CD14-positive monocyte (primary cell): ENCODE measurements around the gene SEMA3A. TPM values are rescaled to one million over a fixed set of nuclear protein-coding genes. Genes with fewer than 3 reads are reported as not detected.

Source experiments
- DNase-seq, 3 donors: peaks; one replicate each; pipeline ENCODE4 v3.0.0-alpha.2; 2011 to 2022
- H2AFZ ChIP-seq: 2 replicates; pipeline ENCODE4 v1.6.0; 2012; ENCODE audit warnings: mild to moderate bottlenecking, low read depth, low read length, inconsistent platforms; ENCODE audit not compliant: insufficient read depth, poor library complexity, severe bottlenecking
- H3K27ac ChIP-seq, 2 donors: 1 replicate in 1 of 2; 2 replicates in 1 of 2; pipeline ENCODE4 v1.5.1; 2012 to 2013; ENCODE audit warnings: low read length in 2 of 2, control low read depth in 1 of 2, inconsistent platforms in 1 of 2, low read depth in 1 of 2, mild to moderate bottlenecking in 1 of 2
- H3K27me3 ChIP-seq, 2 donors: one replicate each; pipeline versions ENCODE4 v1.6.0 to v1.6.1; 2011 to 2013; ENCODE audit warnings: low read length in 2 of 2; ENCODE audit not compliant: control insufficient read depth in 2 of 2, insufficient read depth in 2 of 2
- H3K36me3 ChIP-seq, 2 donors: replicated peaks in 1 of 2; 1 replicate in 1 of 2; 2 replicates in 1 of 2; pipeline versions ENCODE4 v1.5.1 to v1.6.1; 2012 to 2013; ENCODE audit warnings: low read length in 2 of 2, control low read depth in 1 of 2, inconsistent platforms in 1 of 2, mild to moderate bottlenecking in 1 of 2; ENCODE audit not compliant: insufficient read depth in 2 of 2, control insufficient read depth in 1 of 2
- H3K4me1 ChIP-seq, 2 donors: 1 replicate in 1 of 2; 2 replicates in 1 of 2; pipeline versions ENCODE4 v1.5.1 to v1.6.1; 2012 to 2013; ENCODE audit warnings: low read length in 2 of 2, control low read depth in 1 of 2, inconsistent platforms in 1 of 2, mild to moderate bottlenecking in 1 of 2, moderate library complexity in 1 of 2; ENCODE audit not compliant: insufficient read depth in 2 of 2, control insufficient read depth in 1 of 2
- H3K4me2 ChIP-seq: replicated peaks from 2 replicates; pipeline ENCODE3; 2012; ENCODE audit warnings: low read length, moderate library complexity, mild to moderate bottlenecking; ENCODE audit not compliant: poor library complexity, severe bottlenecking; ENCODE audit errors: extremely low read depth
- H3K4me3 ChIP-seq, 3 experiments: fragments of 200-600 bp in 1 of 3; sonication (generic) in 1 of 3; replicated peaks in 1 of 3; 1 replicate in 2 of 3; 2 replicates in 1 of 3; pipeline ENCODE4 v1.5.1; 2011 to 2013; ENCODE audit warnings: low read length in 3 of 3, mild to moderate bottlenecking in 3 of 3, control low read depth in 2 of 3, low read depth in 2 of 3, inconsistent platforms in 1 of 3, moderate library complexity in 1 of 3
- H3K79me2 ChIP-seq: 2 replicates; pipeline ENCODE4 v1.6.0; 2012; ENCODE audit warnings: mild to moderate bottlenecking, control low read depth, inconsistent platforms, low read length, moderate library complexity; ENCODE audit not compliant: insufficient read depth
- H3K9ac ChIP-seq: 2 replicates; pipeline ENCODE4 v1.6.0; 2017; ENCODE audit warnings: low read length, mild to moderate bottlenecking; ENCODE audit not compliant: insufficient read depth, poor library complexity, severe bottlenecking
- H3K9me3 ChIP-seq, 2 donors: replicated peaks in 1 of 2; 1 replicate in 1 of 2; 2 replicates in 1 of 2; pipeline versions ENCODE4 v1.5.1 to v1.6.1; 2012 to 2013; ENCODE audit warnings: low read length in 2 of 2, control low read depth in 1 of 2; ENCODE audit not compliant: control insufficient read depth in 1 of 2, insufficient read depth in 1 of 2
- H4K20me1 ChIP-seq: 2 replicates; pipeline ENCODE4 v1.6.0; 2012; ENCODE audit warnings: mild to moderate bottlenecking, low read length, control low read depth, moderate library complexity; ENCODE audit not compliant: insufficient read depth
- H3K27ac Mint-ChIP-seq, 7 donors: one replicate each; pipeline ENCODE4 v1.8.0; 2020; ENCODE audit warnings: mild to moderate bottlenecking in 7 of 7, mixed read lengths in 7 of 7, moderate library complexity in 6 of 7, inconsistent platforms in 2 of 7
- H3K27me3 Mint-ChIP-seq, 3 donors: one replicate each; pipeline ENCODE4 v1.8.0; 2021 to 2022; ENCODE audit warnings: low read depth in 3 of 3, mild to moderate bottlenecking in 3 of 3, mixed read lengths in 3 of 3, moderate library complexity in 3 of 3, inconsistent platforms in 1 of 3
- H3K36me3 Mint-ChIP-seq, 2 donors: one replicate each; pipeline ENCODE4 v1.8.0; 2020; ENCODE audit warnings: mixed read lengths in 2 of 2, inconsistent platforms in 1 of 2, mild to moderate bottlenecking in 1 of 2
- H3K4me1 Mint-ChIP-seq: one replicate; pipeline ENCODE4 v1.8.0; 2020; ENCODE audit warnings: mild to moderate bottlenecking, mixed read lengths
- H3K4me3 Mint-ChIP-seq, 2 donors: one replicate each; pipeline ENCODE4 v1.8.0; 2020; ENCODE audit warnings: mild to moderate bottlenecking in 2 of 2, mixed read lengths in 2 of 2, moderate library complexity in 1 of 2
- H3K9me3 Mint-ChIP-seq, 7 donors: one replicate each; pipeline ENCODE4 v1.8.0; 2020 to 2022; ENCODE audit warnings: mixed read lengths in 7 of 7, mild to moderate bottlenecking in 6 of 7, moderate library complexity in 6 of 7, inconsistent platforms in 2 of 7
- CTCF ChIP-seq: fragments of 200-600 bp; IDR thresholded peaks from one replicate; pipeline ENCODE4 v1.8.0; 2022; ENCODE audit warnings: antibody characterized with exemption, mild to moderate bottlenecking
- WGBS: methylation state at CpG from one replicate; pipeline ENCODE4 v1.1.5; 2013; ENCODE audit warnings: missing lambda C conversion rate; ENCODE audit not compliant: insufficient coverage; 5-methylcytosine and 5-hydroxymethylcytosine counted together
- intact Hi-C, 2 donors: fragments of 100-400 bp; cut with micrococcal nuclease; formaldehyde crosslinking; loops; one replicate each; pipeline versions ENCODE4 v1.15.0 to v1.15.1; 2023
- polyA plus RNA-seq, 3 donors: library from polyadenylated mRNA; depleted of rRNA in 1 of 3; unstranded in 2 of 3; stranded (reverse) in 1 of 3; fragments of 300-500 nt in 2 of 3; fragments of >200 nt in 1 of 3; fragmentation: Illumina TruSeq in 2 of 3; gene quantifications; 1 replicate in 2 of 3; 2 replicates in 1 of 3; pipeline ENCODE4 v1.2.3, GENCODE V29; 2012 to 2021

The SEMA3A gene
- polyA plus RNA-seq, 3 donors: 0.03 TPM; not detected in 2

GRCh38 chr7:83908526-83908925, 286.1 kb downstream of the SEMA3A start:
- TF ChIP-seq CTCF: no peak
- H4K20me1 ChIP-seq: no peaks in the 10 kb centered on the region
- H3K9me3 ChIP-seq: no peaks in the 10 kb centered on the region
- peaks cover 5 to 9% of the 10 kb centered on the region in 2 donors for H3K4me1 ChIP-seq
- no peaks in the 10 kb centered on the region for H3K27me3 ChIP-seq
- no peak overlapping the region for H2AFZ ChIP-seq
- H3K4me3 ChIP-seq: no peak overlapping the region
- Mint-ChIP-seq H3K9me3 (peaks cover 0 to 8% (median 0%) of the 10 kb centered on the region in 7 donors), H3K36me3 (no peaks in the 10 kb centered on the region), H3K27ac (peak overlapping the region in 2 of 7 donors; percentile 16 to 75), H3K27me3 (no peaks in the 10 kb centered on the region), H3K4me1 (peaks cover 14% of the 10 kb centered on the region), H3K4me3 (no peak overlapping the region)
- H3K27ac ChIP-seq: peak overlapping the region in 1 of 2 donors; percentile 36
- no peak overlapping the region for H3K9ac ChIP-seq
- intact Hi-C loops: no loop called here
- H3K79me2 ChIP-seq: no peaks in the 10 kb centered on the region
- no peaks in the 10 kb centered on the region for H3K36me3 ChIP-seq
- DNase-seq: peak; percentile 21 to 54 (median 42)
- WGBS: no CpG with 5 or more reads among the region's 2 CpGs
- H3K4me2 ChIP-seq: no peak overlapping the region
